Gastrocnemius medialis (tissue), 4 donors: ENCODE measurements around the gene CAVIN1. TPM values are rescaled to one million over a fixed set of nuclear protein-coding genes. Genes with fewer than 3 reads are reported as not detected.

ENCODE experiments used
- ATAC-seq, 2 donors: fragments of 150-250 bp; one replicate each; pipeline ENCODE4 v1.9.1; 2016
- DNase-seq, 2 donors: peaks; one replicate each; pipeline ENCODE4 v3.0.0-alpha.2; 2019
- H3K27ac ChIP-seq, 4 donors: fragments of 200-600 bp; sonication (generic); 1 replicate in 1 of 4; 2 replicates in 3 of 4; pipeline ENCODE4 v1.5.1; 2016 to 2018; ENCODE audit warnings: mild to moderate bottlenecking in 2 of 4, moderate library complexity in 1 of 4
- H3K27me3 ChIP-seq, 3 donors: fragments of 200-600 bp; sonication (generic) in 2 of 3; 1 replicate in 1 of 3; 2 replicates in 2 of 3; pipeline versions ENCODE4 v1.5.1 to v1.6.0; 2016 to 2019; ENCODE audit warnings: mild to moderate bottlenecking in 1 of 3, moderate library complexity in 1 of 3
- H3K36me3 ChIP-seq, 2 donors: fragments of 200-600 bp; sonication (generic) in 1 of 2; one replicate each; pipeline ENCODE4 v1.5.1; 2017 to 2018
- H3K4me1 ChIP-seq, 2 donors: fragments of 200-600 bp; sonication (generic) in 1 of 2; one replicate each; pipeline ENCODE4 v1.5.1; 2016 to 2017; ENCODE audit warnings: mild to moderate bottlenecking in 2 of 2
- H3K4me3 ChIP-seq, 4 donors: fragments of 200-600 bp; sonication (generic) in 3 of 4; 1 replicate in 1 of 4; 2 replicates in 3 of 4; pipeline ENCODE4 v1.5.1; 2016 to 2019; ENCODE audit warnings: mild to moderate bottlenecking in 2 of 4
- H3K9me3 ChIP-seq, 3 donors: fragments of 200-600 bp; sonication (generic) in 2 of 3; 1 replicate in 1 of 3; 2 replicates in 2 of 3; pipeline ENCODE4 v1.5.1; 2016 to 2019
- CTCF ChIP-seq, 5 experiments: fragments of 450-650 bp in 3 of 5; fragments of 200-600 bp in 2 of 5; sonication (generic) in 2 of 5; IDR thresholded peaks in 4 of 5; conservative IDR thresholded peaks in 1 of 5; 1 replicate in 4 of 5; 2 replicates in 1 of 5; pipeline ENCODE4 v1.5.1; 2016 to 2019; ENCODE audit warnings: antibody characterized with exemption in 5 of 5, mild to moderate bottlenecking in 3 of 5, moderate library complexity in 3 of 5
- POLR2A ChIP-seq, 2 donors: fragments of 450-650 bp; IDR thresholded peaks; one replicate each; pipeline ENCODE4 v1.6.1; 2017; ENCODE audit warnings: antibody characterized with exemption in 2 of 2, mild to moderate bottlenecking in 2 of 2, moderate library complexity in 2 of 2
- in situ Hi-C, 4 donors: fragments of 200-750 bp; cut with MboI; loops; one replicate each; pipeline versions ENCODE4 v1.15.0 to v1.8.0; 2017; ENCODE audit warnings: low sequenced_read_pairs in 4 of 4
- intact Hi-C: fragments of 100-400 bp; cut with DNase I; formaldehyde crosslinking; loops from one replicate; pipeline ENCODE4 v1.15.1; 2023; ENCODE audit warnings: low total_unique reads
- total RNA-seq, 4 donors: library from RNA; depleted of rRNA; stranded (reverse); fragments of >200 nt; gene quantifications; one replicate each; pipeline versions ENCODE4 v1.1.0 to v1.2.3, GENCODE V29; 2016

The CAVIN1 gene
- total RNA-seq, 4 donors from 2014 or later: 64.9 to 137 (median 125) TPM

GRCh38 chr17:42388381-42389134 is 34.5 kb downstream of the CAVIN1 start, which contains the start of gene STAT3:
Gene STAT3, minus strand, starts transcription at chr17:42388442. Its CDS starts 39,926 bp downstream, at chr17:42348516.
- TF ChIP-seq CTCF (IDR thresholded peaks at IDR 0.05 in 4 of 5, conservative IDR thresholded peaks at IDR 0.05 in 1 of 5) (peak in 1 of 5 experiments; percentile 19), POLR2A (IDR thresholded peaks at IDR 0.05) (peak; percentile 96 to 99)
- H3K27me3 ChIP-seq: no peaks in the 10 kb centered on the region
- DNase-seq (peak; percentile 100), ATAC-seq (peak; percentile 87 to 94)
- no peaks in the 10 kb centered on the region for H3K9me3 ChIP-seq
- peak within 1 kb of the TSS; percentile 98 to 99 (median 99) for H3K27ac ChIP-seq
- no peaks in the 10 kb centered on the region for H3K36me3 ChIP-seq
- H3K4me3 ChIP-seq: peak within 1 kb of the TSS; percentile 93 to 98 (median 96)
- in situ Hi-C loops (no loop called here), intact Hi-C loops (loop anchor here (1.0 kb wide), 3 partner anchors 18 to 70 kb away; partner anchors contain the start of genes ATP6V0A1 and CAVIN1)
- H3K4me1 ChIP-seq: peaks cover 21 to 34% of the 10 kb centered on the region in 2 donors

DNA sequence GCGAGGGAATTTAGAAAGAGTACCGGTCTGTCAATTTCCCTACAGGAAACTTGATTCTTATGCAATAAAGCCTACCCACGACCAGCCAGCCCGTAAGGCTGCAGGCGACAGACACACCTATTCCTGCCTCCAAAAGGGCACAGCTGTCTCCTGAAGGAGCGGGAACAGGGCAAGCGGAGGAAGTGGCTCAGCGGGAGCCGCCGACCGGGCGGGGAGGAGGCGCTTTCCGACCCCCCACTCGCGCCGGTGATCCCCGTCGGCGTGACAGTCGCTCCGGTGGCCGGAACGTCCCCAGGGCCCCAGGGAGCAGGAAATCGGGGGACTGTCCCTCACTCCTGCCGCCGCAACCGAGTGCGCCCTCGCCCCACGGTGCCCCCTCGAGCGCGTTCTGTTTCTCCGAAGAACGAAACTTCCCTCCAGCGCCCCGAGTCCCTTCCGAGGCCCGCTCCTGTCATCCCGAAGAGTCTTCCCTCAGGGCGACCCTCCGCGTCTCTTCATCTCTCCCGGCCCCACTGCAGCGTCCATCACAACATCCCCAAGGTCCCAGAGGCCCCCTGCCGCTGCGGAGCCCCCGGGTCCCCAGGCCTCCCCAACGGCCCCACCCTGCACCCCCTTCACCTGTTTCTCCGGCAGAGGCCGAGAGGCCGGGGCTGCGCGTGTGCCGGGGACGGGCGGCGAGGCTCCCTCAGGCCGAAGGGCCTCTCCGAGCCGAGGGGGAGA is 35.2 kb downstream of the CAVIN1 start:
- in situ Hi-C loops (no loop called here), intact Hi-C loops (loop anchor here (1.0 kb wide), 3 partner anchors 18 to 70 kb away; partner anchors contain the start of genes ATP6V0A1 and CAVIN1)
- Histone ChIP-seq H3K27ac (peak overlapping the region; percentile 98 to 99 (median 99)), H3K27me3 (no peaks in the 10 kb centered on the region), H3K36me3 (no peaks in the 10 kb centered on the region), H3K4me3 (peak overlapping the region; percentile 93 to 98 (median 96)), H3K4me1 (peaks cover 21 to 39% of the 10 kb centered on the region in 2 donors), H3K9me3 (no peaks in the 10 kb centered on the region)
- TF ChIP-seq POLR2A (IDR thresholded peaks at IDR 0.05) (no peak), CTCF (IDR thresholded peaks at IDR 0.05 in 4 of 5, conservative IDR thresholded peaks at IDR 0.05 in 1 of 5) (no peak)
- ATAC-seq (peak; percentile 45 to 60), DNase-seq (peak; percentile 49 to 70)

DNA sequence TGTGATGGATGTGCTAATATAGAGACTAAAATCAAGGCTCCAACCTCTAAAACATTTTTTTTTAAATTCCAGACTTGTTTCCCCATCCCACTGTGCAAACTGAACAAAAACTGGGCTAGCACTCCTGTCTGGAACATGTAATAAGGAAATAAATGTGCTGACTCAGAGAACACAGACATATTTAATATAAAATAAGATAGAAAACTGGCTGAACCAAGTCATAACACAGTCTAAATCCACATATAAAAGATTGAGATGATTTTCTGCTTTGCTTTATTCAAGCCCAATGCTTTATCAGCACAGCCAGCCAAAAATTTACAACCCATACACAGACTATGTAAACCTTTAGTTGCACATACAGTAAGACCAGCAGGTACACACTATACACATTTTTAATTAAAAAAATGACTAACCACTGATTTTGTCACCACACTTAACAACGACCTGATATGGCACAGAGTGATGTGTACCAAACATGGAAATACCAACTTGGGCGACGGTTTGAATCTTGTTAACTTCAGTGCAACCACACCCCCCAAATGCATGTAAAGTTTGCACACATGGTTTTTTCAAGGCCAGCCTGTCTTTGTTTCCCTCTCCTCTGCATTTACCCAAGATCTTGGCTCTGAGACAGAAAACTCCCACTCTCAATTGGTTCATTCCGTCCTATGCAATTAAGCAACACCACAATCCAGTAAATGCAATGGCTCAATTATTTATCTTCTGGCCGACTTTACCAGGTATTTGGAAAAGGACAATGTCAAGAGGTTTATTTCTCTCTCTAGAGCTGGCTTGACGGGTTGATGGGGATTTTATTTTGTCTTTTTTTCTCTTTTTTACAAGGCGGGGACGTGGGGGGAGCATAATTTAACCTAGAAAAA is 36.0 kb downstream of the CAVIN1 start:
- H3K4me3 ChIP-seq: peak overlapping the region; percentile 93 to 98 (median 96)
- H3K9me3 ChIP-seq: no peaks in the 10 kb centered on the region
- in situ Hi-C loops: no loop called here
- no peak for ATAC-seq
- no peaks in the 10 kb centered on the region for H3K36me3 ChIP-seq
- peaks cover 29 to 47% of the 10 kb centered on the region in 2 donors for H3K4me1 ChIP-seq
- intact Hi-C loops: no loop called here
- peak overlapping the region; percentile 98 to 99 (median 99) for H3K27ac ChIP-seq
- no peak for DNase-seq
- TF ChIP-seq POLR2A (IDR thresholded peaks at IDR 0.05): no peak
- TF ChIP-seq CTCF (IDR thresholded peaks at IDR 0.05 in 4 of 5, conservative IDR thresholded peaks at IDR 0.05 in 1 of 5): no peak
- no peaks in the 10 kb centered on the region for H3K27me3 ChIP-seq

- Histone ChIP-seq H3K4me3 (no peak overlapping the region), H3K4me1 (peaks cover 59 to 86% of the 10 kb centered on the region in 2 donors), H3K36me3 (no peaks in the 10 kb centered on the region), H3K9me3 (no peaks in the 10 kb centered on the region), H3K27ac (peak overlapping the region; percentile 77 to 99 (median 82)), H3K27me3 (no peaks in the 10 kb centered on the region)
- no peak for TF ChIP-seq CTCF (IDR thresholded peaks at IDR 0.05 in 4 of 5, conservative IDR thresholded peaks at IDR 0.05 in 1 of 5)
- no peak for TF ChIP-seq POLR2A (IDR thresholded peaks at IDR 0.05)
- intact Hi-C loops (no loop called here), in situ Hi-C loops (no loop called here)
- no peak for DNase-seq
- ATAC-seq: peak; percentile 84 to 93
Measured at GRCh38 chr17:42381898-42382297, 41.2 kb downstream of the CAVIN1 start.
